A673 (cell line): ENCODE measurements around the gene ADK.

Experiments used
- CTCF ChIP-seq: fragments of 300-800, 200-600 bp; sonication (generic); conservative IDR thresholded peaks from 2 replicates; pipeline ENCODE4 v1.5.1; 2017; ENCODE audit warnings: low read depth, mild to moderate bottlenecking, antibody characterized with exemption, low read length, moderate library complexity, mixed read lengths
- EZH2 ChIP-seq: fragments of 200-600 bp; sonication (generic); IDR thresholded peaks from 2 replicates; pipeline ENCODE4 v1.6.1; 2017; ENCODE audit warnings: borderline replicate concordance, low read depth, mild to moderate bottlenecking, mixed read lengths, antibody characterized with exemption, low read length; ENCODE audit not compliant: poor library complexity, severe bottlenecking

DNA sequence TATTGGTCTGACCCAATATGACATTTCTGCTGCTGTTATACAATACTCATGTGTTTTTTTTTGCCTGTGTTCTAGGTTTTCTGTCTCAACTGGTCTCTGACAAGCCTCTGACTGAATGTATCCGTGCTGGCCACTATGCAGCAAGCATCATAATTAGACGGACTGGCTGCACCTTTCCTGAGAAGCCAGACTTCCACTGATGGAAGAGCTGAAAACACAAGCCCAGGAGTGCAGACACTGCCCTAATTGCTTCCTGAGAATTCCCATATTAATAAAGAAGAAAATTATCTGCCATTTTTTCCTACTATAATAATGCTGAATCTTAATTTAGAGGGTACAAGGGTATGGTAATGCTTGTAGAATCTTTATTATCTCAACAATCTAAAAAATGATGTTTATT is 557.2 kb downstream of the ADK start:
- no peak for TF ChIP-seq CTCF
- no peak for TF ChIP-seq EZH2
